ELF-1 (cell line): Measurements from ENCODE around the gene MYF6.
"Not testable (repeated sequence)": the region's sequence is repeated elsewhere in the genome, so short reads cannot be mapped to it uniquely, and the experiment has no call there.

ENCODE experiments used
- DNase-seq: peaks from one replicate; pipeline ENCODE4 v3.0.0-alpha.2; 2016; ENCODE audit warnings: low read depth, low spot score

Gene MYF6

DNA sequence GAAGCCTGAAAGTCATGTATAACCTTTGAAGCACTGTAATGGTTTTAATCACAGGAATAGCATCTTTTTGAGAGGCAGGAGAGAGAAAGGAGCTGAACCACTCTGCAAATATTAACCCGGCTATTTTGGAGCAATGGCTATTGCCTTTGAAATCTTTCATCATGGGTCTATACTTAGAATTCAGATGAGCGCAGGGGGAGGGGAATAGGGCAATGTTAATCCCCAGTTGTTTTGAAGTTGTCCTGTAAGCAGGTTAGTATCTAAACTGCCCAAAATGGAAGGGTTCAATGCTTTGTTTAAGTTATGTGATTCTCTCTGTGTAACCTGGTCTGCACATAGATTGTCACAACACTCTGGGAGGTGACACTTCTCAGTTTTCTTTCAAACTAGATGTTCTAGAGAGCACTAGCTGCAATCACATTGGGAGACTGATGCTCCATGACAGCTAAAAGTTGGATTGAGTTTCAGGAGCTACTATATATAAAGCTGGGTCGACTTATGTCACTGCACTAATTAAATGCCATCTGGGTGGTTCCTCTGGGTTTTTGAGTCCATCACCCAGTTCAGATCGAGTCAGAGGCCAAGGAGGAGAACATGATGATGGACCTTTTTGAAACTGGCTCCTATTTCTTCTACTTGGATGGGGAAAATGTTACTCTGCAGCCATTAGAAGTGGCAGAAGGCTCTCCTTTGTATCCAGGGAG is at the start of gene MYF6:
MYF6 (plus strand) TSS at position 509 of the 704 bp plus-strand sequence; CDS start at position 595, 86 bp downstream.
- DNase-seq = no peak

DNA sequence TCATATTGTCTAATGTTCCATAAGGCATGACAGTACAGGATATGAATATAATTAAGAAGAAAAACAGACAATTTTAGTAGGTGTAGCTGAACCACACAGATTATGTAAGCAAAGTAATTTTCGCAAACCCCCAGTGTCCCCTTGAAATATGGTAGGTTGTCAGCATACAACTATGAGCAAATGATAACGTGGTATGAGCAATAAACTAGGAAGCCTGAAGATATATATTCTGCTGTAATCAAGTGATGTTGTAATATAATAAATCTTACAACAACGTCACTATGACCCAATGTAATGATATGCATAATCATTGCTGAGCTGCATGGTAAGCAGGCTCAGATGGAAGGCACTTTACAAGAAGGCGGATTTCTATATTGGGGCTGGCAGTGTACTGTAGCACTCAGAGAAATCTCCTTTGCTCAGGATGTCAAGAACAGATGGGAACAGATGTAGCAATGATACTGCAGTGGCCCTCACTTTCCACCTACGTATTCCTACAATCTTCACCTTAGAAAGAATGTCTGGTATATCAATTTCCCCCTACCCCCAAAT is 47.8 kb upstream of the MYF6 start:
- DNase-seq = no peak

DNA sequence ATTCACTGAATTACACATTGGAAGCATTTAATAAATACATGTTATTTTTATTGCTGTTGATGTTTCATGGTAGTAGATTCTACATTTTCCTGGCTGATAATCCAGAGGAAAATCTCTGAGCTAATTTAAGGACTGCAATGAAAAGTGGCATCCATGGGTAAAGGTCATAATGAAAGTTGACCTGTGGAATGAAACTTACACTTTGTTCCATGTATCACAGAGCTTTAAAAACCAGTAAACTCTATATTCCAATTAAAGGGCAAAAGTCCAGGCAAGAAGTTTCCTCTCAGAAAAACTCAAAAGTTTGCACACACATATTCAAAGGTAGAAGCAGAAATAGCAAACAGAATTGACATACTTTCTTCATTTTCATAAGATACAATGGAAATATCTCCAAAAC is 44.8 kb upstream of the MYF6 start:
- DNase-seq = no peak

DNA sequence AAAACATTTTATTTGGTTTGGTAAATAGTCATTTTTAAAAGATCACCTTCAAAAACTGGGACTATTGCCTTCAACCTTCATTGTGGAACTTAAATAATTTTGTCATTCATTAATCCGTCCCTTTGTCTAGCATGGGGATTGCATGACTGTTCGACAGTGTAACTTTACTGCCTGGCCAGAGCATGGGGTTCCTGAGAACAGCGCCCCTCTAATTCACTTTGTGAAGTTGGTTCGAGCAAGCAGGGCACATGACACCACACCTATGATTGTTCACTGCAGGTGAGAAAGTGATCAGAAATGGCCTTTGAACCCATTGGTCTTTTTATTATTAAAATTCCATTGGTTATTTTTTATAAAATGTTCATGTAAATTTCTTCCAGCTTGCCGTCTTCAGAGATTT is 37.2 kb upstream of the MYF6 start:
- no peak for DNase-seq

DNA sequence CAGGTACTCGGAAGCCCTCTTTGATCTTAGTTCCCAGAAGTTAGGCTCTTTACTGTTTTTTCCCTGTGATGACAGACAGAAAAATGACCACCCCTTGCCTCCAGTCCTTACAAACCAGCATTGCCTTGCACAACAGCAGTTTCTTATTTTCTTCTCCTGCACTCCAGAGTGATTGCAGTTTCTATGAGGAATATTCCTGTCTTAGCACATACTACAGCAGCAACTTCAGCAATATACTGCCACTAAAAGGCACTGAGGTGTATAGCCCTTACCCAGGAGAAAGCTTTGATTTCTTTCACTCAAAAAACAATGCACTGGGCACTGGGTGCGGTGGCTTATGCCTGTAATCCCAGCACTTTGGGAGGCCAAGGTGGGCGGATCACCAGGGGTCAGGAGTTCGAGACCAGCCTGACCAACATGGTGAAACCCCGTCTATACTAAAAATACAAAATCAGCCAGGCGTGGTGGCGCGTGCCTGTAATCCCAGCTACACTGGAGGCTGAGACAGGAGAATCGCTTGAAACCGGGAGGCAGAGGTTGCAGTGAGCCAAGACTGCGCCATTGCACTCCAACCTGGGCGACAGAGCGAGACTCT is 31.3 kb upstream of the MYF6 start:
- DNase-seq = not testable (repeated sequence)

DNA sequence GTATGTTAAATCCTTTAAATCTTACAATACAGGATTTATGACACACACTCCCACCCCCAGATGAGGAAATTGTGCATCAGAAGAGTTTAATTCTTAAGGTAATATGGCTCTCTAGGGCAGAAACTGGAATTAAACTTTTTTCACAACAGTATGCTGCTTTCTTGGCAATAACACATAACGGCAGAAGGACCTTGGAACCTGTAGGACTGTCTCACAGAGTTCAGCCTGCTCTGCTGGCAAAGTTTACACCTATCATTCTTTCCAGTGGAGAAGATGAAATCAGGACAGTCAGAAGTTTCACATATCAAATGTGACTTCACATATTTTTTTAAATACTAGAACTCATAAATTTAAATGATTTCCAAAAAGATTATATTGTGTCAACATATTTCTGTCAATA is 30.6 kb upstream of the MYF6 start:
- DNase-seq = no peak

DNA sequence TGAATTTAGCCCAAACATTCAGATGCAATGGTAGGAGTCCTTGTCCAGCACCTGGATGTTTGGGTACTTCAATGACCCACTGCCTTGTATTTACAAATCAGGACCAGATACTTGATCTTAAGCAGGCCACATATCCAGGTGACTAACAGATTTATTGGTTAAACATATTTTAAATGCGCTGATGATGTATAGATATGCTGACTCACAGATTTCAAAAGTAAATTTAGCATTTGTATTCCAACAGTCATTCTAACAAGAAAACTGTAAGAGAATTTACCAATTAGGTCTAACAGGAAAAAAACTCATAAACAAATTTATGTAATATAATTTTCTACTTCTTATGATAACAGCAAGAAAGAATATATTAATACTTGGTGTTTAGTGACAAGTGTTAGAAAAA is 29.4 kb upstream of the MYF6 start:
- no peak for DNase-seq

DNA sequence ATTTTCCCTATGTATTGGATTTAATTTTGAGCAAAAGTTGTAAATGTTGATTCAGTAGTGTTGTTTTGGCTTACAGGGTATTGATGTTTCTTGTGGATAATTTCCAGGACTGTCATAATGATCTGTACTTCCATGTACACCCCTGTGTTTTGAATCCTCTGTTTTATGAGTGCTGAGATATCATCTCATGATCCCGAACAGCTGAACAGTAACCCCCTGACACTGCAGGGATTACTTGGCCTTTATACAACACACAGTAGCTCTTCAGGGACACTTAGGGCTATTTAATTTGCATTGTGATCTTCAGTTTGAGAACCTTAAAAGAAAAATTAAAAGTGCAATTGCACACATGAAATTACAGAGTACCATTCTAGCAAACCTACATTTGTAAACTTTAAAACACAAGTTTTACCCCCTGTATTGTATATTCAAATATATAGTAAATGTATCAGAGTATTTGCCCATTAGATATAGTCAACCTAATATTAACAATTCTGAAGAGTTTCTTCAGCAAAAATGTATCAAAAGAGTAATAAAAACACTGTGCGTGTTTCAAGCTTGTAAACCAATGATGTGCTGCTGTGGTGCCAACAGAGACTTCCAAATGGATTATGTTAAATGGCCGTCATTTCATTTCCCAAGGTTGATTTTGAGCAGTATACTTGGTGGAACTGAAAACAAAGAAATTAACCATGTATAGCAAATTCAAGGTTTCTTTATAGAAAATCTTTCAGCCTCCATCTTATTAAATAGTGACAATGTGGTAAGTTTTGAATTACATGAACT is 27.9 kb upstream of the MYF6 start:
- no peak for DNase-seq

DNA sequence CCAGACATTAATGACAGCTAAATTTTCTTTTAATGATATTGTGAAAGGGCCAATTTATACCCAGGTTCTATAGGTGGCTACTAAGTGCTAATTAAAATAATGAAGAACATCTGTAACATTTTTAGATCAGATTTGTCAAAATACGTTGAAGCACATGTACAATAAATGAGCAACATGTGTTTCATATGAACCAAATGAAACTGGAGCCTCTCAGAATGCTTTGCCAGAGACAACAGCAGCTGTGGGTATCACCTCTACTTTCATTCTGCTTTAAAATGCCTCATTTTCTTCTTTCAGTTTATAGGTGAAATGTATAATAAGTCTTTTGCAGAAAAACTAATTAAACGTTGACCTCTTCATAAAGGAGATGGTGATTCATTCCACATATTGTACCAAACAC is 26.1 kb upstream of the MYF6 start:
- no peak for DNase-seq

DNA sequence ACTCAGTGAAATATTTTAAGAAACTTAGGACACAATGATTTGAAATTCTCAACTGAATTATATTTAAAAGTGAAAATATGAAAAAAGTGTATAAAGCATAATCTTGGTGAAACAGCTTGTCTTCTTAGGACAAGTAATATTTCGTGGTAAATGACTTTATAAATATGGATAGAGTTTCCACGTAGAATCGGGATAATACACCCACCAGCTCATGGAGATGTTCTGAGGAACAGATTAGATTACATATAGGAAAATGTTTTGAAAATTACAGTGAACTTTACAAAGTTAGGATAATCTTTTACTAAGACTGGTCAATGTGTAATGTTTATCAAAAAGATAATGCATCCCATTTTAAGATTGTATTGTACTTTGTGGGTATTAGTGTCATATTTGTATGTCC is 25.6 kb upstream of the MYF6 start:
- DNase-seq = no peak

DNA sequence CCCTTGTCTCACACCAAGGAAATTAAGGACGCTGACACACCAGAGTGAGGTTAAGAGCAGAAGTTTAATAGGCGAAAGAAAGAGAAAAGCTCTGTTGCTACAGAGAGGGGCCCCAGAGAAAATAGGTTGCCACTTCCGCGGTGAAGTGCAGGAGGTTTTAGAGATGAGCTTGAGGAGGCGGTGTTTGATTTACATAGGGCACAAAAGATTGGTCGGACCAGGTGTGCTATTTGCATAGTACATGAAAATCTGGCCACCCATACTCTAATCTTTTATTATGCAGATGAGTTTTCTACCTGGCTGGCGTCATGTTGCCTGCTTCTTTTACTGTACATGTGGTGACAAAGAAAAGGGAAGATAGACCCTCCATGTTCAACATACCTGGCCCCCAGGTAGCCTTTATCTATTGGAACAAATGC is 23.3 kb upstream of the MYF6 start:
- DNase-seq = peak; percentile 42

DNA sequence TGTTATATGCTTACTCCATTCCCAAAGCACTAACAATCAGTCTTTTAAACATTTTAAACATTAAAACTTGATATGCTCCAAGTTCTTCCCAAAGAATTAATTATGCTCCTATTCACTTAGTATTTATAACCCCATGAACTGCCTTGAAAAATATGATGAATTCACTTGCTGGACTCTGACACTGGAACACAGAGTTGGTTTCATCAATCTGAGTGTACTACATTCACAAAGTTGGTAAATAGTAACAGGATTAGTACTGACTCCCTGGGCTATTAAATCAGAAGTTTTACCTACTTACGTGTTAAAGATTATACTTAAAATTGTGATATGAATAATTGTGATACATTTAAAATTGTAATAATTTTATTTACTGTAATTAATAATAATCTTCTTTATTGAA is 17.3 kb upstream of the MYF6 start:
- DNase-seq = no peak

DNA sequence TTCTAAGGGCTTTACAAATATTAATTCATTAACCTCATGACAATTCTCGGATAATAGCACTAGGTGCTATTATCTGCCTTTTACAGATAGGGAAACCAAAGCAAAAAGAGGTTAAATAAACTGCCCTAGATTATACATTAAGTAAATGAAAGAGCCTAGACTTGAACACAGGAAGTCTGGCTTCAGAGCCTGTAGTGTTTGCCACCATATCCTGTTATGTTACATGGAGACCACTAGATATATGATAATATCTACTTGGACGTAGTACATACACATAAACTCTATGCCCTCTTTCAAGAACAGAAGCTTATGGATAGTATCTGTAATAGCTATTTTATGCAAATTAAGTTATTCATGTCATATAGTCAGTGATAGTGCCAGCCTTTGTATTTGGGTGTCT is 16.9 kb upstream of the MYF6 start:
- DNase-seq = no peak

DNA sequence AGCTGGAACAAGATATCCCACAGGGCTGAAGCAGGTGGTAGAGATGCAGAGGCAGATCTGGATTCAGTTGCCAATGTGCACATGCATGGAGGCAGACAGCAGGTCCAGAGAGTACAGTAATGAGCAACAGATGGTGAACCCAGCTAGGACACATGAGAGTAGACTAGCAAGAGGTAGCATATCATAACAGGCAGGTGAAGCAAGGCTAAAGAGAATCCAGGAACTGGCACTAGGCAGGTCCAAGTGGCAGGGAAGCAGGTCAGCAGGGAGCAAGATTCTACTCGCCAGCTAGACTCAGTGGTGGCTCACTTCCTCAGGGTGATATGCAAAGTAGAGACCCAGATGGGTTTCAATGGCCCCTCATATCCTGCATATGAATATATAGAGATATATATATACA is 15.3 kb upstream of the MYF6 start:
- DNase-seq = no peak

DNA sequence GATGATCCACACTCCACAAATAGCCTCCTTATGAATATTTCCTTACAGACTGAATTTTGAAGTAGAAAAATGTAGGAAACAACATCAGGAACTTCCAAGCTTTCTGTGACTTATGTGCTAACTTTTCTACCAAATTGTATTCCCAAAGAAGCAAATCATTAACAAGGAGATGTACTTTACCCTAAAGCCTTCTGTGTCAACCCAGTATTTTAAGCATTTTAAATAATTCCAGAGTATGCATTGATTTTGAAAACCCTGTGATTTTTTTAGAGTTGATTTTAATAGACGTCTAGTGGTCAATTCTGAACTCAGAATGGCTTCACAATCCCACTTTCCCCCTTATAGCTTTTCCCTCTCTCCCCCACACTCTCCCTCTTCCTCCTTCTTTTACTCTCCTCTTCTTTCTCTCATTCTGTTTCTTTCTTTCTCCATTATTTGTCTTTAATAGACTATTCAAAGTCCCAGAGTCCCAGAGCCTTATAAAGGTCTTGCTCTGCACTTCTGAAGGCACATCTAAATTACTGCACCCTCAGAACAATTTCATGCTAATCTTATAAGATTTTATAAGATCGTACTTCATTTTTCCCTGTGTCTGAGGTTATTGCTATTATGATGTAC is 10.1 kb upstream of the MYF6 start:
- DNase-seq = no peak

DNA sequence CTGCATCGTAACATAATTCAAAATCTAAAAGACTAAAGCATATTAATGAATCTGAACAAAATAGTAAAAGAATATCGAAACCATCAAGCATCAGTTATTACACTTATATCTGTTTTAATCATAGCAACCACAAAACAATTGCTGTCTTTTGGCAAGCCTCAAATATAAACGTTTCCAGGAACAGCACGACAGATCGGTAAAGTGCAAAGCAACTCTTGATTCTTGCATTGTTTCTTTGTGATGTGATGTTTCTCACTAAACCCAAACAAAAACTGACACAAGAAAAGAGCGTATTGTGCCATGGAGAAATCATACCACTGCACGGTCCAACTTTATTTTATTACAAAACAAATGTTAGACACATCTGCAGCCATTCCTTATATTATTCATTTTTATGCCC is 9.2 kb upstream of the MYF6 start:
- no peak for DNase-seq

DNA sequence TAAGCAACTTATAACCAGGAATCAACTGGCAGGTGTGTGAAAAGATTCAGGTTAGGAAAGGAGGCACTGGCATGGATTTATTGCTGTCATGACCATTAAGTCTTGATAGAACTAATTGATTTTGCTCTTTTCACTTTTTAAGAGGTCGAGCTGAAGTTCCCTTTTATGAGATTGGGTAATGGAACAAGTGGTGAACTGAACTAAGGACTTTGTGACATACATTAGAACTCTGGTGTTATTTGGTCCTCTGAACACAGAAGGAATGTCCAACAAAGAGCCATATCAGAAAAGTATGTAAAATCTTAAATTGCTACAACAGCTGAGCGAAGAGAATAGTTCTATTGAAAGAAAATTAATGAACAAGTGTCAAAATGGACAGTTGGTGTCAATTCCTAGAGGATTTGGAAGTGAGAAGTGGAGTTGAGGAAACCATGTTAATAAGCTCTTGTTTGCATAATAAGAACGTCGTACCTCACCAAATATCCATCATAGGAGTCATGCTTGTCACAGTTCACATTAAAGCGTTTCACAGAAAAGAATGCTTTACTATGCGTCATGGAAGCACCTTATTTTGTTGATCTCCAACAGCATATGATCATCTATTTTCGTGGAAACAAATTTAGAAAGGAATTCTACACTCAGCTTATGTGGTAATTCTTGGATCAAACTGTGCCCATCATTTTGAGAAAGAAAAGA is 8.4 kb upstream of the MYF6 start:
- no peak for DNase-seq

DNA sequence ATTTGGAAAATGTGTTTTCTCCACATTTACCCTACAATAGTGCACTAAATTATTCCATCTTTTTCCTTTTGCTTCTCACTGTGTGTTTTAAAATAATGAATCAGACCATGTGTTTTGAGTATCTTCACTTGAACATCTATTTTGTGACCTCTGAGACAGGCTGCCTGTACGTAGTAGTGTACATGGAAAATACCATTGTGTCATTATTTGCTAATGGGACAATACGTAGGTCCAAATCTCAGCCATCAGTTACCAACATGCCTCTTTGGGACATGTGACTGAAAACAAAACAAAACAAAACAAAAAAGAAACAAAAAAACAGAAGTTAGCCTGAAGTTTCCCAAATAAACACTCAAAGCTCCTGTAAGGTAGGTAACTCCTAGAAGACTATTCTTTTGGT is 7.1 kb upstream of the MYF6 start:
- DNase-seq = no peak

DNA sequence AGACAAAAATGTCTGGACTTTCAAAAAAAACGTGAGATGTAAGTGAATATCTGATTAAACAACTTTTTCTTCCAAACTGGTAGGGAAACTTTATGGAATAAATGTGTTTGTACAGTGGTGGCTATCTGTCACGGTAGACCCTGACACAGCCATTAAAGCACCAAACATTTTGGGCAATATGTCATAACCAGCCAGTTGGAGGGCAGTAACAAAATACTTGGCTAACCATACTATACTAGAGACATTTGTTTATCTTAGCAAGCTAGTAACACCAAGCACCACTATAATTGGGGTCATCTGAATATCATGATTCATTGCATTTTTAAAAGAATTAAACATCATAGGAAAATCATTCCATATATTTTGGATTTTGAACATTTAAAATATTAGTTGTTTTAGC is 6.0 kb upstream of the MYF6 start:
- no peak for DNase-seq

DNA sequence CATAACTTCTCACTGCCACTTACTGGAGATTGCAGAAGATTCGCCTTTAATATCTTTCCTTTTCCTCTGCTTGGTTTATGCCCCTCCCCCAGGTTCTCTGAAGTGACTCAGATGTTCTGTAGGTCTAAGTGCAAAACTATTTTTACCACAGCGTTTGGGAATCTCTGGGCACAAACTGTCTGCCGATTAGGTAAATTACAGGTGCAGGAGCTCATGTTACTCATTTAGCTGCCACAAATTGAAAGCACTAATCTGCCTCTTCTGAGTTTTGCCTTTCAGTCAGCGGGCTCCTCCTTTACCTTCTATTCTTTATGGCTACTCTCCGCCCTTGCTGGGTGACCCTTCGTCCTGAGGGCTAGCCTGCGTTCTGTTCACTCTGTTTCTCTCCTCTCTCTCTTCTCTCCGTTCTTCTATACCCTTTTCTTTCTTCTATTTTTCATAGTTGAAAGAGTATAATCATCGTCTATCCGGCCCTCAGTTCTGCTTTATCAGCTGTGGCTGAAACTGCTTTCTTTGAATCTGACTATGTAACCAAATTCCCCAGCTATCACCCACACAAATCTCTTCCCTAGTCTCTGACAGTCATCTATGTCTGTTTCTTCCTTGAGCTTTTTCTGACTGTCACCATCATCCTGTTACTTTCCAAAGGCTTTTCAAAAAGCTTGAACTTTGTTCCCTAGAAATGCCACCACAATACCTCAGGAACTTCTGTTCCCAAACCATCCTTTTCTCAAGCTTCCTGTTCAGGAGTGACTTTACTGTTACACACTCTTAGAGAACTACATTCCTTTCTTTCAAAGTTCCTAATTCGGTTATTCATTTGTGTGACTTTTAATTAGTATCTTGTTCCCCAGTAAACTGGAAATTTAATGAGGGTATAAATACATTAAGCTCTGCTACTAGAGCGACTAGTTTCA is 4.3 kb upstream of the MYF6 start:
- DNase-seq = no peak

DNA sequence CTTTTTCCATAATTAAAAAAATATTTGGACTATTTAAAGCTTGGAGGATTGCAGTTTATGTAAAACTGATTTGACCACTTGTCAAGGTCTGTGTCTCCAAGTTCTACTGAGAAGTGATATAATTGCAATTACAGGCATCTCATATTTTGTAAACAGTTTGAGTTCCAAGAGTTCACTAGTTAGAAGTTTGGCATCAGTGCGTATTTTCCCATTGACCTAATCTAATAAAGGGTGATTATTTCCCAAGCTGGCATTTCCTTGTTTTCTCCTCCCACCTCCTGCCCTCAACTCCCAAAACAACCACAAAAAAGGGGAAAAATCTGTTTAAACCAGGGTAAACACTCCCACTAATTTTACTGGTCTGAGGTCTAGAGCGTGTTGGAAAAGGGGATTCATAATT is 3.0 kb upstream of the MYF6 start:
- no peak for DNase-seq
